ENCODE measurements around the gene NPM1.

DNA sequence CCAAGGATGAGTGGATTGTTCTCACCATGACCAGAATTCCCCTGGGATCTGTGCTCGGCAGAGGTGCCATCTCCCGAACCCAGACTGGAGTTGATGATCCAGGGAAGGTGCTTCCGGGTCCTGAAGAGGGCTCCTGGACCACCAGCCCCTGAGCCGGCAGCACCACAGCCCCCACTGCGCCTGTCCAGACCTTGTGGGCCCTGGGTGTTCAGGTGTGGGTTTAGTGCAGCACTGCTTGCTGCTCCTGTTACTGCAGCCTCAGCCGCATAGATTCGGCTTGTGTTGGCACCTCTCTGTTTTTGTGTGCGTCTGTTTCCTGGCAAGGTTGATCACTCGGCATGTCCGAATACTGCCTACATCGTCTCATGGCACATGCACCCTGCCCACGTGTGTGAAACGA is 16.3 kb upstream of the NPM1 start:
- TF ChIP-seq EZH2 (IDR thresholded peaks at IDR 0.05; ENCODE audit: low read length, unreplicated experiment): no peak
- TF ChIP-seq, protein P1, sequence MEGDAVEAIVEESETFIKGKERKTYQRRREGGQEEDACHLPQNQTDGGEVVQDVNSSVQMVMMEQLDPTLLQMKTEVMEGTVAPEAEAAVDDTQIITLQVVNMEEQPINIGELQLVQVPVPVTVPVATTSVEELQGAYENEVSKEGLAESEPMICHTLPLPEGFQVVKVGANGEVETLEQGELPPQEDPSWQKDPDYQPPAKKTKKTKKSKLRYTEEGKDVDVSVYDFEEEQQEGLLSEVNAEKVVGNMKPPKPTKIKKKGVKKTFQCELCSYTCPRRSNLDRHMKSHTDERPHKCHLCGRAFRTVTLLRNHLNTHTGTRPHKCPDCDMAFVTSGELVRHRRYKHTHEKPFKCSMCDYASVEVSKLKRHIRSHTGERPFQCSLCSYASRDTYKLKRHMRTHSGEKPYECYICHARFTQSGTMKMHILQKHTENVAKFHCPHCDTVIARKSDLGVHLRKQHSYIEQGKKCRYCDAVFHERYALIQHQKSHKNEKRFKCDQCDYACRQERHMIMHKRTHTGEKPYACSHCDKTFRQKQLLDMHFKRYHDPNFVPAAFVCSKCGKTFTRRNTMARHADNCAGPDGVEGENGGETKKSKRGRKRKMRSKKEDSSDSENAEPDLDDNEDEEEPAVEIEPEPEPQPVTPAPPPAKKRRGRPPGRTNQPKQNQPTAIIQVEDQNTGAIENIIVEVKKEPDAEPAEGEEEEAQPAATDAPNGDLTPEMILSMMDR (conservative IDR thresholded peaks at IDR 0.05; ENCODE audit: low read depth, low read length): no peak
- no peak for TF ChIP-seq EZH2phosphoT487 (IDR thresholded peaks at IDR 0.05; ENCODE audit: borderline replicate concordance, low read length)
